GM10248 (cell line): ENCODE measurements around the gene MDN1.

Source experiments
- CTCF ChIA-PET: fragments of 300-600 bp; sonication (Branson Sonifier 250); formaldehyde crosslinking; extraction: SDS; loops from one replicate; lab custom pipeline; 2021; ENCODE audit warnings: antibody characterized with exemption; lab: Yijun Ruan, JAX
- POLR2A ChIA-PET: fragments of 350-650 bp; sonication (Branson Sonifier 250); formaldehyde crosslinking; extraction: SDS; loops from one replicate; lab custom pipeline; 2020; ENCODE audit warnings: antibody characterized with exemption; lab: Yijun Ruan, JAX
- DNase-seq: peaks from one replicate; pipeline ENCODE4 v3.0.0; 2012; ENCODE audit errors: extremely low spot score
- TF ChIP-seq, protein P1 (sequence below): IDR thresholded peaks from 2 replicates; pipeline ENCODE4 v1.5.1; 2012; ENCODE audit warnings: mild to moderate bottlenecking, low read depth; ENCODE audit errors: extremely low read depth, missing control alignments, control extremely low read depth

The MDN1 gene, protein sequence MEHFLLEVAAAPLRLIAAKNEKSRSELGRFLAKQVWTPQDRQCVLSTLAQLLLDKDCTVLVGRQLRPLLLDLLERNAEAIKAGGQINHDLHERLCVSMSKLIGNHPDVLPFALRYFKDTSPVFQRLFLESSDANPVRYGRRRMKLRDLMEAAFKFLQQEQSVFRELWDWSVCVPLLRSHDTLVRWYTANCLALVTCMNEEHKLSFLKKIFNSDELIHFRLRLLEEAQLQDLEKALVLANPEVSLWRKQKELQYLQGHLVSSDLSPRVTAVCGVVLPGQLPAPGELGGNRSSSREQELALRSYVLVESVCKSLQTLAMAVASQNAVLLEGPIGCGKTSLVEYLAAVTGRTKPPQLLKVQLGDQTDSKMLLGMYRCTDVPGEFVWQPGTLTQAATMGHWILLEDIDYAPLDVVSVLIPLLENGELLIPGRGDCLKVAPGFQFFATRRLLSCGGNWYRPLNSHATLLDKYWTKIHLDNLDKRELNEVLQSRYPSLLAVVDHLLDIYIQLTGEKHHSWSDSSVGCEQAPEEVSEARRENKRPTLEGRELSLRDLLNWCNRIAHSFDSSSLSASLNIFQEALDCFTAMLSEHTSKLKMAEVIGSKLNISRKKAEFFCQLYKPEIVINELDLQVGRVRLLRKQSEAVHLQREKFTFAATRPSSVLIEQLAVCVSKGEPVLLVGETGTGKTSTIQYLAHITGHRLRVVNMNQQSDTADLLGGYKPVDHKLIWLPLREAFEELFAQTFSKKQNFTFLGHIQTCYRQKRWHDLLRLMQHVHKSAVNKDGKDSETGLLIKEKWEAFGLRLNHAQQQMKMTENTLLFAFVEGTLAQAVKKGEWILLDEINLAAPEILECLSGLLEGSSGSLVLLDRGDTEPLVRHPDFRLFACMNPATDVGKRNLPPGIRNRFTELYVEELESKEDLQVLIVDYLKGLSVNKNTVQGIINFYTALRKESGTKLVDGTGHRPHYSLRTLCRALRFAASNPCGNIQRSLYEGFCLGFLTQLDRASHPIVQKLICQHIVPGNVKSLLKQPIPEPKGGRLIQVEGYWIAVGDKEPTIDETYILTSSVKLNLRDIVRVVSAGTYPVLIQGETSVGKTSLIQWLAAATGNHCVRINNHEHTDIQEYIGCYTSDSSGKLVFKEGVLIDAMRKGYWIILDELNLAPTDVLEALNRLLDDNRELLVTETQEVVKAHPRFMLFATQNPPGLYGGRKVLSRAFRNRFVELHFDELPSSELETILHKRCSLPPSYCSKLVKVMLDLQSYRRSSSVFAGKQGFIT (N-terminal part only)

DNA sequence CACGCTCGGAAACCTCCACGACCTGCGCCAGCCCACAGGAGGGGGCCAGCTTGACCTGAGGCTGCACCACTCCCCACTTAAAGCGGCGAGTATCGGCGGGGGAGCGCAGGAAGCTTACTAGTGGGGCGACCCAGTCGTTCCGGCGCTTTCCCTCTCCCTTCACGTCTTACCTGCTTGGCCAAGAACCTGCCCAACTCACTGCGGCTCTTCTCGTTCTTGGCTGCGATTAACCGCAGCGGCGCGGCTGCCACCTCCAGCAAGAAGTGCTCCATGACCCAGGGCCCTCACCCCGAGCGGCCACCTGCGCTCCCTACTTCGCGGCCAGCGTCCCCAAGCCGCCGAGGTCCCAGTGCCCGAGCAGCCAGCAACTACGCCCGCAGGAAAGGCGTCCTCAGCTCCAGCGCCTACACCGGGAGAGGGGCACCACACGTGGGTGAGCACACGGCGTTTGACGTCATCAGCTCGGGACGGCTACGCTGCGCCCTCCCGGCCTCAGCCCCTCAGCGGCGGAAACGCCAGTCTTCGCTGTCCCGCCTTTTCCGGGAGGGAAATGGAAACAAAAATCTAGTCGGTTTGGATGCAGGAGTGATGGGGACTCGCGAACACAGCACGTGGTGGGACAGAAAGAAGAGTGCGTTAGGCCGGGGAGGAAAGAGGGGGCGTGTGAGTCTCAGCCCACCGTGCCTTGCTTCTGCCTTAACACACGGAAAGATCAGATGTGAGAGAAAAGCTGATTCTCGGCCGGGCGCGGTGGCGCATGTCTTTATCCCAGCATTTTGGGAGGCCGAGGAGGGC, at the start of gene MDN1:
Gene MDN1 (minus strand): TSS at position 459 of the 795 bp plus-strand sequence. CDS start 187 bp downstream, at position 272.
- ChIA-PET POLR2A (interaction anchor here (0.7 to 1.1 kb wide), 3 partner anchors 10 to 101 kb away, joined by 3 to 6 read pairs (median 4); partner anchors contain the start of gene CASP8AP2), CTCF (interaction anchor here (1.0 to 3.4 kb wide), 4 partner anchors 9 to 659 kb away, joined by 4 to 16 read pairs (median 4); partner anchors contain the start of gene CASP8AP2)
- DNase-seq = peak; percentile 92
- TF ChIP-seq, protein P1, sequence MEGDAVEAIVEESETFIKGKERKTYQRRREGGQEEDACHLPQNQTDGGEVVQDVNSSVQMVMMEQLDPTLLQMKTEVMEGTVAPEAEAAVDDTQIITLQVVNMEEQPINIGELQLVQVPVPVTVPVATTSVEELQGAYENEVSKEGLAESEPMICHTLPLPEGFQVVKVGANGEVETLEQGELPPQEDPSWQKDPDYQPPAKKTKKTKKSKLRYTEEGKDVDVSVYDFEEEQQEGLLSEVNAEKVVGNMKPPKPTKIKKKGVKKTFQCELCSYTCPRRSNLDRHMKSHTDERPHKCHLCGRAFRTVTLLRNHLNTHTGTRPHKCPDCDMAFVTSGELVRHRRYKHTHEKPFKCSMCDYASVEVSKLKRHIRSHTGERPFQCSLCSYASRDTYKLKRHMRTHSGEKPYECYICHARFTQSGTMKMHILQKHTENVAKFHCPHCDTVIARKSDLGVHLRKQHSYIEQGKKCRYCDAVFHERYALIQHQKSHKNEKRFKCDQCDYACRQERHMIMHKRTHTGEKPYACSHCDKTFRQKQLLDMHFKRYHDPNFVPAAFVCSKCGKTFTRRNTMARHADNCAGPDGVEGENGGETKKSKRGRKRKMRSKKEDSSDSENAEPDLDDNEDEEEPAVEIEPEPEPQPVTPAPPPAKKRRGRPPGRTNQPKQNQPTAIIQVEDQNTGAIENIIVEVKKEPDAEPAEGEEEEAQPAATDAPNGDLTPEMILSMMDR = no peak

DNA sequence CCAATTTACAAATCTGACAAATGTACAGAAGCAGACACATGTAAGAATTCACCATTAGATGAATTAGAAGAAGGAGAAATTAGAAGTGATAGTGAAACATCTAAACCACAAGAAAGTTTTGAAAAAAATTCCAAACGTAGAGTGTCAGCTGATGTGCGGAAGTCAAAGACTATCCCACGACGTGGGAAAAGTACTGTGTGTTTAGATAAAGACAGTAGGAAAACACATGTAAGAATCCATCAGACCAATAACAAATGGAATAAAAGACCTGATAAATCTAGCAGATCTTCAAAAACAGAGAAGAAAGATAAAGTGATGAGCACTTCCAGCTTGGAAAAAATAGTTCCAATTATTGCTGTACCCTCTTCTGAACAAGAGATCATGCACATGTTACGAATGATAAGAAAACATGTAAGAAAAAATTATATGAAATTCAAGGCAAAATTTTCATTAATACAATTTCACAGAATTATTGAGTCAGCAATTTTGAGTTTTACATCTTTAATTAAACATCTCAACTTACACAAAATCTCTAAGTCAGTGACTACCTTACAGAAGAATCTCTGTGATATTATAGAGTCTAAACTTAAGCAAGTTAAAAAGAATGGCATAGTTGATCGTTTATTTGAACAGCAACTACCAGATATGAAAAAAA, 46.6 kb upstream of the MDN1 start:
- TF ChIP-seq, protein P1 = no peak

DNA sequence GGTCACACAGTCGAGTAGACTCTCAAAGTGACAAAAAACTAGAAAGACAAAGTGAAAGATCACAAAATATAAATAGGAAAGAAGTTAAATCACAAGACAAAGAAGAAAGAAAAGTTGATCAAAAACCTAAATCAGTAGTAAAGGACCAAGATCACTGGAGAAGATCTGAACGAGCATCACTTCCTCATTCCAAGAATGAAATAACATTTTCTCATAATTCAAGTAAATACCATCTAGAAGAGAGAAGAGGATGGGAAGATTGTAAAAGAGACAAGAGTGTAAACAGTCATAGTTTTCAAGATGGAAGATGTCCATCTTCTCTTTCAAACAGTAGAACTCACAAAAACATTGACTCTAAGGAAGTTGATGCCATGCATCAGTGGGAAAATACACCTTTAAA, 43.1 kb upstream of the MDN1 start:
- DNase-seq = no peak
- CTCF ChIA-PET = no interaction called here
- TF ChIP-seq, protein P1 = no peak
- POLR2A ChIA-PET = no interaction called here

More for the DNA sequence above, 46.6 kb upstream of the MDN1 start:
- no peak for DNase-seq
- ChIA-PET CTCF (no interaction called here), POLR2A (no interaction called here)

DNA sequence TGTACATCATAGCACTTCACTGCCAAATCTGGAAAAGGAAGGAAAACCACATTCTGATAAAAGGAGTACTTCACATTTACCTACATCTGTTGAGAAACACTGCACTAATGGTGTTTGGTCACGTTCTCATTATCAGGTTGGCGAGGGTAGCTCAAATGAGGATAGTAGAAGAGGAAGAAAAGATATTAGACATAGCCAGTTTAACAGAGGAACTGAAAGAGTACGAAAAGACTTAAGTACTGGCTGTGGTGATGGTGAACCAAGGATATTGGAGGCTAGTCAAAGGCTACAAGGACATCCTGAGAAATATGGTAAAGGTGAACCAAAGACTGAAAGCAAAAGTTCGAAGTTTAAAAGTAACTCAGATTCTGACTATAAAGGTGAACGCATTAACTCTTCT, 42.7 kb upstream of the MDN1 start:
- peak; percentile 41 for DNase-seq
- ChIA-PET CTCF (no interaction called here), POLR2A (no interaction called here)
- TF ChIP-seq, protein P1 = no peak

DNA sequence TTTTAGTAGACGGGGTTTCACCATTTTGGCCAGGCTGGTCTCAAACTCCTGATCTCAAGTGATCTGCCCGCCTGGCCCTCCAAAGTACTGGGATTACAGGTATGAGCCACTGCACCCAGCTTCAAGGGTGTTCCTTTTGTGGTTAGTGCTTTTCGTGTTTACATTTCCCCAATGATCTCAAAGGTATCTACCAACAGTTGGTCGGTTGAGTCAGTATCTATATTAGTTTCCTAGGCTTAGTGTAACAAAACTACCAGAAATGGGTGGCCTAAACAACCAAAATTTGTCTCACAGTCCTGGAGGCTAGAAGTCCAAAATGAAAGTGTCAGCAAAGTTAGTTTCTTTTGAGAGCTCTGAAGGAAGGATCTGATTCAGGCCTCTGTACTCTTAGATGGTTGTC, 40.1 kb upstream of the MDN1 start:
- TF ChIP-seq, protein P1 = no peak
- POLR2A ChIA-PET = interaction anchor here (0.7 kb wide), 1 partner anchor 359 kb away, joined by 3 read pairs; no protein-coding TSS in a partner anchor
- DNase-seq = peak; percentile 49
- CTCF ChIA-PET = interaction anchor here (2.3 kb wide), 1 partner anchor 10 kb away, joined by 6 read pairs; no protein-coding TSS in a partner anchor
